GM23248 (cell line): ENCODE data around the gene MCF2L. TPM values are rescaled to one million over a fixed set of nuclear protein-coding genes. Genes with fewer than 3 reads are reported as not detected.
"Not testable (repeated sequence)": the region's sequence is repeated elsewhere in the genome, so short reads cannot be mapped to it uniquely, and the experiment has no call there.

Experiments used
- DNase-seq: peaks from one replicate; pipeline ENCODE4 v3.0.0-alpha.2; 2015
- H2AFZ ChIP-seq: fragments of 200-600 bp; sonication (generic); 2 replicates; pipeline ENCODE4 v1.6.1; 2016; ENCODE audit warnings: antibody characterized with exemption
- H3F3A ChIP-seq: fragments of 200-600 bp; sonication (generic); 2 replicates; pipeline ENCODE4 v1.6.1; 2016; ENCODE audit warnings: mild to moderate bottlenecking, antibody characterized with exemption, mixed run types; ENCODE audit not compliant: insufficient read depth
- H3K27ac ChIP-seq: fragments of 200-600 bp; sonication (generic); 2 replicates; pipeline ENCODE4 v1.5.1; 2016; ENCODE audit warnings: mild to moderate bottlenecking
- H3K27me3 ChIP-seq: fragments of 200-600 bp; sonication (generic); replicated peaks from 2 replicates; pipeline ENCODE4 v1.6.1; 2016; ENCODE audit warnings: mild to moderate bottlenecking; ENCODE audit not compliant: insufficient read depth
- H3K36me3 ChIP-seq: fragments of 200-600 bp; sonication (generic); 2 replicates; pipeline ENCODE4 v1.6.1; 2016; ENCODE audit warnings: low read depth, mild to moderate bottlenecking
- H3K4me1 ChIP-seq: fragments of 200-600 bp; sonication (generic); 2 replicates; pipeline ENCODE4 v1.6.1; 2016; ENCODE audit warnings: mild to moderate bottlenecking; ENCODE audit not compliant: insufficient read depth
- H3K4me2 ChIP-seq: fragments of 200-600 bp; sonication (generic); one replicate; pipeline ENCODE4 v1.6.1; 2016; ENCODE audit warnings: mild to moderate bottlenecking; ENCODE audit not compliant: unreplicated experiment
- H3K4me3 ChIP-seq: fragments of 200-600 bp; sonication (generic); 2 replicates; pipeline ENCODE4 v1.5.1; 2016; ENCODE audit warnings: mild to moderate bottlenecking
- H3K79me2 ChIP-seq: fragments of 200-600 bp; sonication (generic); 2 replicates; pipeline ENCODE4 v1.6.1; 2016; ENCODE audit warnings: mild to moderate bottlenecking; ENCODE audit not compliant: insufficient read depth
- H3K9ac ChIP-seq: fragments of 200-600 bp; sonication (generic); 2 replicates; pipeline ENCODE4 v1.6.1; 2016; ENCODE audit warnings: mild to moderate bottlenecking
- H3K9me2 ChIP-seq: fragments of 200-600 bp; sonication (generic); 2 replicates; pipeline ENCODE4 v1.6.1; 2016; ENCODE audit warnings: mixed run types, mild to moderate bottlenecking, moderate library complexity; ENCODE audit not compliant: insufficient read depth
- H3K9me3 ChIP-seq: fragments of 200-600 bp; sonication (generic); one replicate; pipeline ENCODE4 v1.6.1; 2017; ENCODE audit warnings: low read depth
- H4K20me1 ChIP-seq: fragments of 200-600 bp; sonication (generic); 2 replicates; pipeline ENCODE4 v1.6.0; 2016; ENCODE audit not compliant: insufficient read depth
- EZH2 ChIP-seq: fragments of 200-600 bp; sonication (generic); IDR thresholded peaks from 2 replicates; pipeline ENCODE4 v1.6.1; 2018; ENCODE audit warnings: antibody characterized with exemption, mild to moderate bottlenecking; ENCODE audit not compliant: insufficient read depth, poor library complexity, severe bottlenecking
- EZH2phosphoT487 ChIP-seq: fragments of 200-600 bp; sonication (generic); IDR thresholded peaks from 2 replicates; pipeline ENCODE4 v1.6.1; 2018; ENCODE audit warnings: antibody characterized with exemption, moderate library complexity, mild to moderate bottlenecking, low read depth; ENCODE audit not compliant: insufficient read depth
- WGBS, 2 experiments: methylation state at CpG; one replicate each; pipeline ENCODE4 v1.1.6; 2015 to 2017; ENCODE audit warnings: low lambda C conversion rate in 2 of 2, low coverage in 1 of 2; ENCODE audit errors: missing lambda C conversion rate in 2 of 2; 5-methylcytosine and 5-hydroxymethylcytosine counted together
- in situ Hi-C: fragments of 300-500 bp; cut with MboI; formaldehyde crosslinking; loops from 2 replicates; pipeline ENCODE4 v1.15.0; 2020
- polyA plus RNA-seq: library from polyadenylated mRNA; unstranded; fragments of >200 nt; fragmentation: Nextera tagmentation; extraction: Ambion mirVana; gene quantifications from 2 replicates; pipeline ENCODE4 v1.2.1, GENCODE V29; 2016
- total RNA-seq: library from RNA; depleted of rRNA; stranded (reverse); fragments of >200 nt; shearing (Covaris generic); gene quantifications from 2 replicates; pipeline ENCODE4 v1.2.3, GENCODE V29; 2014

The MCF2L gene
- total and polyA plus RNA-seq, 2 experiments from 2014 or later: not detected

DNA sequence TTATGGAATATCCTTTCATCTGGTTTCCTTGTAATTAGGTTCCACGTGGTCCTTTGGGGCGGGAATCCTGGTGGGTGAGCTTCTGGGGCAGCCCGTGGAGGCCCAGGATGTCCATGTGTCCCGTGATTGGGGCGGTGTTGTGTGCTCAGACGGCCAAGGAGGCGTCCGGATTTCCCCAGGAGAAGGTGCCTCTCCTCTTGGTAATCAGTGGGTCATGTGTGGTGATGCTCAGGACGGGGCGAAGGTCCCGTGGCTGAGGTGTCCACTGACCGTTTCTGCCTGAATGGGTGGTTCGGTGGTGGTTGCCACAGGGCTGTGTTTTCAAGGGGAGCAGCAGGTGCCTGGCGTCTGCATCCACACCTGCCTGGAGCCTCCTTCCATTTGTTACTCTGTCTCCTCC, 84.4 kb downstream of the MCF2L start:
- H2AFZ ChIP-seq: no peak overlapping the region
- DNase-seq: no peak
- no peaks in the 10 kb centered on the region for H3K79me2 ChIP-seq
- no peaks in the 10 kb centered on the region for H4K20me1 ChIP-seq
- H3K27me3 ChIP-seq: peaks cover 48% of the 10 kb centered on the region
- H3K9me2 ChIP-seq: no peaks in the 10 kb centered on the region
- no peaks in the 10 kb centered on the region for H3F3A ChIP-seq
- H3K9me3 ChIP-seq: no peaks in the 10 kb centered on the region
- no peak overlapping the region for H3K4me2 ChIP-seq
- no peaks in the 10 kb centered on the region for H3K4me1 ChIP-seq
- no peak overlapping the region for H3K4me3 ChIP-seq
- in situ Hi-C loops: no loop called here
- H3K9ac ChIP-seq: no peak overlapping the region
- 64 to 67% methylated on average over 14 of the region's 14 CpGs for WGBS, 2 experiments
- H3K27ac ChIP-seq: no peak overlapping the region
- H3K36me3 ChIP-seq: no peaks in the 10 kb centered on the region
- TF ChIP-seq EZH2 (no peak), EZH2phosphoT487 (no peak)

DNA sequence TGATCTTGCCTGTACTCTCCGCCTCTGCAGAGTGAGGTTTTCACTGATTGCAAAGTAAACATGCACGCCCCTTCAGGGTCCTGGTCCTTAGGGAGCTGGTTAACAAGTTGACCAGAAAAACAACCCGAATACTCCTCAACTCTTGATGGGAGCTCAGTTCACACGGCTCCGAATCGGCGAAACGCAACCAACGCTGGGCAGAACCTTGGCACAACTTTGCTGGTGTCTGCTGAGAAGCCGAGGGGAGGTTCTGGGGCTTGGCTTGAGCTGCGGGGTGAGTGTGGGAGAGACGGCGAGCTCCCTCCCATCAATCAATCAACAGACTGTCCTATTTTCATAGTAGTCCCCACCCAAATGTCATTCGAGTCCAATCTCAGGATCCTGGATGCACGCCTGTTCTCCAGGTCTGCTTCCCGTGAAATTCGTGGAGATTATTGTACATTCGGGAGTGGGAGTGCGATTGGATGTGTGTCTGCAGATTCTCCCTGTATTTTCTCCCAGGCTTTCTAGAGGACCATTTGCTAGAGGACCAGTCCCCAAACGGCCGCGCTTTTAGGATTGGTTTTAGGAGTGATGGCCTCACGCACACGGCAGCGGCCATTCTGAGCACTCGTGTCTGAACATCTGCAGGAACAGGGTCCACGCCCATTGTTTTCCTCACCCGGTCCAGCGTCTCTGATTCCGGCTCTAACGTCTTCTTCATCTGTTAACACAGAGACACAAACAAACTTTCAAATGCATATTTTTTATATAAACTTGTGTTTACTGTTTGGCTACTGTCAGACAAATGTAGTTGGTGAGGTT, 85.0 kb downstream of the MCF2L start:
- H3K4me2 ChIP-seq: no peak overlapping the region
- no peak overlapping the region for H3K27ac ChIP-seq
- TF ChIP-seq EZH2phosphoT487 (no peak), EZH2 (no peak)
- no peaks in the 10 kb centered on the region for H3K36me3 ChIP-seq
- peaks cover 48% of the 10 kb centered on the region for H3K27me3 ChIP-seq
- WGBS, 2 experiments: 54 to 58% methylated on average over 31 of the region's 31 CpGs
- in situ Hi-C loops: no loop called here
- H3K9me2 ChIP-seq: no peaks in the 10 kb centered on the region
- no peaks in the 10 kb centered on the region for H3K79me2 ChIP-seq
- no peaks in the 10 kb centered on the region for H4K20me1 ChIP-seq
- no peak overlapping the region for H3K4me3 ChIP-seq
- H3F3A ChIP-seq: no peaks in the 10 kb centered on the region
- DNase-seq: no peak
- no peak overlapping the region for H2AFZ ChIP-seq
- H3K4me1 ChIP-seq: no peaks in the 10 kb centered on the region
- no peak overlapping the region for H3K9ac ChIP-seq
- H3K9me3 ChIP-seq: no peaks in the 10 kb centered on the region

- WGBS, 2 experiments: 54 to 83% methylated on average over 1 of the region's 1 CpG
- Histone ChIP-seq H3K9ac (no peak overlapping the region), H3K79me2 (no peaks in the 10 kb centered on the region), H3K4me3 (no peak overlapping the region), H4K20me1 (no peaks in the 10 kb centered on the region), H3K9me2 (no peaks in the 10 kb centered on the region), H3F3A (no peaks in the 10 kb centered on the region), H3K4me1 (no peaks in the 10 kb centered on the region), H3K4me2 (no peak overlapping the region), H3K27me3 (peaks cover 26% of the 10 kb centered on the region), H3K27ac (no peak overlapping the region), H3K9me3 (no peaks in the 10 kb centered on the region), H2AFZ (no peak overlapping the region), H3K36me3 (no peaks in the 10 kb centered on the region)
- in situ Hi-C loops: no loop called here
- TF ChIP-seq EZH2 (no peak), EZH2phosphoT487 (no peak)
- DNase-seq: no peak
Observed at GRCh38 chr13:113057084-113057483, 88.1 kb downstream of the MCF2L start.

DNA sequence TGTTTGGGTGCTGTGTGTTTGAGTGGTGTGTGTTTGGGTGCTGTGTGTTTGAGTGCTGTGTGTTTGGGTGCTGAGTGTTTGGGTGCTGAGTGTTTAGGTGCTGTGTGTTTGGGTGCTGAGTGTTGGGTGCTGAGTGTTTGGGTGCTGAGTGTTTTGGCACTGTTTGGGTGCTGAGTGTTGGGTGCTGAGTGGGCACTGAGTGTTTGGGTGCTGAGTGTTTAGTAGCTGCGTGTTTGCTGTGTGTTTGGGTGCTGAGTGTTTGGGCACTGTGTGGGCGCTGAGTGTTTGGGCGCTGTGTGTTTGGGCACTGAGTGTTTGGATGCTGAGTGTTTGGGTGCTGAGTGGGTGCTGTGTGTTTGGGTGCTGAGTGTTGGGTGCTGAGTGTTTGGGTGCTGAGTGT, 88.5 kb downstream of the MCF2L start:
- H3K4me2 ChIP-seq, H3K9me3 ChIP-seq, DNase-seq, H3K4me1 ChIP-seq, H3K9ac ChIP-seq, H3K4me3 ChIP-seq, in situ Hi-C loops, H3K9me2 ChIP-seq, H3K36me3 ChIP-seq, H2AFZ ChIP-seq, H3F3A ChIP-seq, H3K79me2 ChIP-seq, H4K20me1 ChIP-seq, H3K27ac ChIP-seq: not testable (repeated sequence)
- H3K27me3 ChIP-seq: peaks cover 21% of the 10 kb centered on the region
- 84 to 100% methylated on average over 3 of the region's 3 CpGs for WGBS, 2 experiments
